ENCODE results near the gene NPDC1. TPM values are rescaled to one million over a fixed set of nuclear protein-coding genes. Genes with fewer than 3 reads are reported as not detected.
A peak's percentile ranks its signal among the peaks of the same experiment; 100 is the strongest.

Gene NPDC1
- total RNA-seq, 1 donor from 2014 or later, result 90.8 TPM

DNA sequence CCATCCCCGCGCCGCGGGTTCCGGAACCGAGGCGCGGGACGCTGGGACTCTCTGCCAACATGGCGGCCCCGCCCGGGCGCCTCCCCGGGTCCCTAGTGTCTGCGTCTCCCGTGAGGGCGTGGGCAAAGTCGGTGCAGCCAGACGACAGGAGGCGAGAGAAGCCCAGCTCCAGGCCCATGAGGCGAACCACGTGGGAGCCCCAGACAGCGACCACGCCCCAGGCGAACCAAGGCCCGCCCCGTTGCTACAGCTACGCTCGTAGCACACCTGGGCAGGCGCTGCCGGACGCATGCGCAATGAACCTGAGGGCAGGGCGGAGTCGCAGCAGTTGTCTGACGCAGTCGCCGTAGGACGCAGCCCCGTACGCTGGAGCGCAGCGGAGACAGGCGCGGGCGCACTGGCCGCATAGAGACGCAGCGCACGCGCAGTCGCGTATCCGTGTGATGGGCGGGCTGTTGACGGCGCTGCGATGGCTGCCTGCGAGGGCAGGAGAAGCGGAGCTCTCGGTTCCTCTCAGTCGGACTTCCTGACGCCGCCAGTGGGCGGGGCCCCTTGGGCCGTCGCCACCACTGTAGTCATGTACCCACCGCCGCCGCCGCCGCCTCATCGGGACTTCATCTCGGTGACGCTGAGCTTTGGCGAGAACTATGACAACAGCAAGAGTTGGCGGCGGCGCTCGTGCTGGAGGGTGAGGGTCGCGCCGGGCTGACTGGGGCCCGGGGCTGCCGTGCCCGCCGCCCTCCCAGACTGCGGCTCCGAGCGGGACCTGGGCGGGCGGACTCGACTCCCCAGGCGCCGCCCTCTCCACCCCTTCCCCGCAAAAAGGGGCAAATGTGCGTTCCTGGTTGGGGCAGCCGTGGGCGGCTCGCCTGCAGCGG, 40.8 kb upstream of the NPDC1 start, which contains the start of gene MAN1B1:
TSS of gene MAN1B1 (plus strand) at position 455 of the 878 bp plus-strand sequence. CDS start at position 470, 15 bp downstream.
- no peaks in the 10 kb centered on the region for H3K27me3 Mint-ChIP-seq (ENCODE audit: low read depth)
- H3K36me3 Mint-ChIP-seq (ENCODE audit: low read depth), result peaks cover 3% of the 10 kb centered on the region
- H3K9me3 Mint-ChIP-seq (ENCODE audit: low read depth), result no peaks in the 10 kb centered on the region
- peak within 1 kb of the TSS; percentile 82 for H3K4me3 Mint-ChIP-seq (ENCODE audit: unreplicated experiment)
- H3K4me1 Mint-ChIP-seq (ENCODE audit: low read depth), result peaks cover 50% of the 10 kb centered on the region
- peak within 1 kb of the TSS; percentile 97 for H3K27ac Mint-ChIP-seq (ENCODE audit: unreplicated experiment)
- peak; percentile 100 for DNase-seq (ENCODE audit: low spot score)
- peak; percentile 10 for TF ChIP-seq CTCF (IDR thresholded peaks at IDR 0.05)

GRCh38 chr9:137085920-137086530, 40.0 kb upstream of the NPDC1 start:
- Mint-ChIP-seq H3K4me1 (ENCODE audit: low read depth) (peaks cover 50% of the 10 kb centered on the region), H3K4me3 (ENCODE audit: unreplicated experiment) (peak overlapping the region; percentile 82), H3K27me3 (ENCODE audit: low read depth) (no peaks in the 10 kb centered on the region), H3K27ac (ENCODE audit: unreplicated experiment) (peak overlapping the region; percentile 97), H3K36me3 (ENCODE audit: low read depth) (peaks cover 6% of the 10 kb centered on the region), H3K9me3 (ENCODE audit: low read depth) (no peaks in the 10 kb centered on the region)
- no peak for DNase-seq (ENCODE audit: low spot score)
- no peak for TF ChIP-seq CTCF (IDR thresholded peaks at IDR 0.05)

- Mint-ChIP-seq H3K27me3 (ENCODE audit: low read depth) (no peaks in the 10 kb centered on the region), H3K4me1 (ENCODE audit: low read depth) (peaks cover 51% of the 10 kb centered on the region), H3K4me3 (ENCODE audit: unreplicated experiment) (no peak overlapping the region), H3K9me3 (ENCODE audit: low read depth) (no peaks in the 10 kb centered on the region), H3K36me3 (ENCODE audit: low read depth) (peaks cover 9% of the 10 kb centered on the region), H3K27ac (ENCODE audit: unreplicated experiment) (peak overlapping the region; percentile 97)
- TF ChIP-seq CTCF (IDR thresholded peaks at IDR 0.05), result no peak
- DNase-seq (ENCODE audit: low spot score), result no peak
These were observed 38.5 kb upstream of the NPDC1 start for GRCh38 chr9:137084526-137084925.

GRCh38 chr9:137083394-137084004, 37.5 kb upstream of the NPDC1 start:
- H3K4me3 Mint-ChIP-seq (ENCODE audit: unreplicated experiment), result no peak overlapping the region
- H3K9me3 Mint-ChIP-seq (ENCODE audit: low read depth), result no peaks in the 10 kb centered on the region
- peaks cover 9% of the 10 kb centered on the region for H3K36me3 Mint-ChIP-seq (ENCODE audit: low read depth)
- H3K27me3 Mint-ChIP-seq (ENCODE audit: low read depth), result no peaks in the 10 kb centered on the region
- DNase-seq (ENCODE audit: low spot score), result no peak
- no peak for TF ChIP-seq CTCF (IDR thresholded peaks at IDR 0.05)
- peak overlapping the region; percentile 94 for H3K27ac Mint-ChIP-seq (ENCODE audit: unreplicated experiment)
- peaks cover 40% of the 10 kb centered on the region for H3K4me1 Mint-ChIP-seq (ENCODE audit: low read depth)

DNA sequence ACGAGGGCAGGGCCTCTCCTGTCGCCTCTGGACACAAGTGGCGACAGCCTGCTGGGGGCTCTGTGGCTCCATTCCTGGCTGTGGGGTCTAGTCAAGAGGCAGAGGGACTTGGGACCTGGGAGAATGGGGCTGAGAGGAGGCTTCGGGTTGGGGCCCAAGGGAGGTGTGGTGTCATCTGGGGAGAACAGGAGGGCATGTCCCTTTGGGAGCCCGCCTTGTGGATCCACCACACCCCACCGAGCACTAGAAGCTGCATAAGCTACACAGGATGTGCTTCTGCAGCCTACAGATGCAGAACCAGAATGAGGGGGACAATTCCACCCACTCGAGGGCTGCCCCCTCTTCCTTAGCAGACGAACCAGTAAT, 36.9 kb upstream of the NPDC1 start:
- Mint-ChIP-seq H3K27ac (ENCODE audit: unreplicated experiment) (peak overlapping the region; percentile 94), H3K4me1 (ENCODE audit: low read depth) (peaks cover 34% of the 10 kb centered on the region), H3K27me3 (ENCODE audit: low read depth) (no peaks in the 10 kb centered on the region), H3K9me3 (ENCODE audit: low read depth) (no peaks in the 10 kb centered on the region), H3K4me3 (ENCODE audit: unreplicated experiment) (no peak overlapping the region), H3K36me3 (ENCODE audit: low read depth) (peaks cover 11% of the 10 kb centered on the region)
- no peak for DNase-seq (ENCODE audit: low spot score)
- no peak for TF ChIP-seq CTCF (IDR thresholded peaks at IDR 0.05)

Measured in chondrocyte (in vitro differentiated cells).